C4-2B (cell line): ENCODE data around the gene S1PR3.

Experiments used
- H3K27ac ChIP-seq: fragments of 450-650 bp; 2 replicates; pipeline ENCODE4 v1.5.1; 2017
- ZFX ChIP-seq: fragments of 450-650 bp; IDR thresholded peaks from 2 replicates; pipeline ENCODE4 v1.6.1; 2017
- TF ChIP-seq, protein P1 (sequence below): fragments of 450-650 bp; conservative IDR thresholded peaks from 2 replicates; pipeline ENCODE4 v1.5.1; 2017; ENCODE audit warnings: mild to moderate bottlenecking

The S1PR3 gene

GRCh38 chr9:88991066-88992034 lies at the start of gene S1PR3:
Gene S1PR3, plus strand, starts transcription at chr9:88991468. Its CDS starts 9,733 bp downstream, at chr9:89001201.
- TF ChIP-seq, protein P1, sequence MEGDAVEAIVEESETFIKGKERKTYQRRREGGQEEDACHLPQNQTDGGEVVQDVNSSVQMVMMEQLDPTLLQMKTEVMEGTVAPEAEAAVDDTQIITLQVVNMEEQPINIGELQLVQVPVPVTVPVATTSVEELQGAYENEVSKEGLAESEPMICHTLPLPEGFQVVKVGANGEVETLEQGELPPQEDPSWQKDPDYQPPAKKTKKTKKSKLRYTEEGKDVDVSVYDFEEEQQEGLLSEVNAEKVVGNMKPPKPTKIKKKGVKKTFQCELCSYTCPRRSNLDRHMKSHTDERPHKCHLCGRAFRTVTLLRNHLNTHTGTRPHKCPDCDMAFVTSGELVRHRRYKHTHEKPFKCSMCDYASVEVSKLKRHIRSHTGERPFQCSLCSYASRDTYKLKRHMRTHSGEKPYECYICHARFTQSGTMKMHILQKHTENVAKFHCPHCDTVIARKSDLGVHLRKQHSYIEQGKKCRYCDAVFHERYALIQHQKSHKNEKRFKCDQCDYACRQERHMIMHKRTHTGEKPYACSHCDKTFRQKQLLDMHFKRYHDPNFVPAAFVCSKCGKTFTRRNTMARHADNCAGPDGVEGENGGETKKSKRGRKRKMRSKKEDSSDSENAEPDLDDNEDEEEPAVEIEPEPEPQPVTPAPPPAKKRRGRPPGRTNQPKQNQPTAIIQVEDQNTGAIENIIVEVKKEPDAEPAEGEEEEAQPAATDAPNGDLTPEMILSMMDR = peak; percentile 25
- peak; percentile 60; the same call in 1 of the 2 replicates for TF ChIP-seq ZFX
- peak within 1 kb of the TSS; percentile 85 for H3K27ac ChIP-seq

GRCh38 chr9:88941586-88941985 lies 49.7 kb upstream of the S1PR3 start:
- peak overlapping the region; percentile 59 for H3K27ac ChIP-seq

GRCh38 chr9:88942411-88942810 lies 48.9 kb upstream of the S1PR3 start:
- TF ChIP-seq, protein P1 = no peak
- TF ChIP-seq ZFX = no peak
- no peak overlapping the region; the same call in 1 of the 2 replicates for H3K27ac ChIP-seq

DNA sequence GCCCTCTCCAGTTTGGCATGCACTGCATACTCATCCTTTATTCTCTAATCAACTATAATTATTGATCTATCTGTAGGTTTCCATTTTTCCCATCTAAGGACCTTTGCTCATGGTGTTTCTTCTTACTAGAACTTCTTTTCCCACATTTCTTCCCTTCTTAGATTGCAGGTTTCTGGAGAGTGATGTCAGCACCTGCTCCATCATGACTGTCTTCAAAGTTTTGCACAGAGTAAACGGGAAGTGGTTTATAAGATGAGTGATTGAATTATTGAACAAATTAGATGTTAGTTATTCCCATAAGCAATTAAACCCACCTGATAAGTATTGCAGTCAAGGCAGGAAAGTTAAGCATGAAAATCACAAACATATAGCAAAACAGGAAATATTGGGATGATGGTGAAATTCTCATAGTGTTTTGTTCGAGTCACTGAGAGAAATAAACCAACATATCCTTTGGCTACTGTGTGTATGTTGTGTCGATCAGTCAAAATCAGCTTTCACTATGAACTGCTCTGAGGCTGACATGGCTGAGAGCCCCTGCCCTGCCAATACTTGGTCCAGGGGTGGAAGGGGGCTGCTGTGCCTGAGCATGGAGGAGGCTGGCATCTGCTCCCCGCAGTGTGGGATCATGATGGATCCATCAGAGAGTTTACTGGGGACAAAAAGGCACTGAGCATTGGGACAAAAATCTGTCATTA lies 45.5 kb upstream of the S1PR3 start:
- no peak overlapping the region for H3K27ac ChIP-seq
- TF ChIP-seq, protein P1 = no peak
- no peak for TF ChIP-seq ZFX

DNA sequence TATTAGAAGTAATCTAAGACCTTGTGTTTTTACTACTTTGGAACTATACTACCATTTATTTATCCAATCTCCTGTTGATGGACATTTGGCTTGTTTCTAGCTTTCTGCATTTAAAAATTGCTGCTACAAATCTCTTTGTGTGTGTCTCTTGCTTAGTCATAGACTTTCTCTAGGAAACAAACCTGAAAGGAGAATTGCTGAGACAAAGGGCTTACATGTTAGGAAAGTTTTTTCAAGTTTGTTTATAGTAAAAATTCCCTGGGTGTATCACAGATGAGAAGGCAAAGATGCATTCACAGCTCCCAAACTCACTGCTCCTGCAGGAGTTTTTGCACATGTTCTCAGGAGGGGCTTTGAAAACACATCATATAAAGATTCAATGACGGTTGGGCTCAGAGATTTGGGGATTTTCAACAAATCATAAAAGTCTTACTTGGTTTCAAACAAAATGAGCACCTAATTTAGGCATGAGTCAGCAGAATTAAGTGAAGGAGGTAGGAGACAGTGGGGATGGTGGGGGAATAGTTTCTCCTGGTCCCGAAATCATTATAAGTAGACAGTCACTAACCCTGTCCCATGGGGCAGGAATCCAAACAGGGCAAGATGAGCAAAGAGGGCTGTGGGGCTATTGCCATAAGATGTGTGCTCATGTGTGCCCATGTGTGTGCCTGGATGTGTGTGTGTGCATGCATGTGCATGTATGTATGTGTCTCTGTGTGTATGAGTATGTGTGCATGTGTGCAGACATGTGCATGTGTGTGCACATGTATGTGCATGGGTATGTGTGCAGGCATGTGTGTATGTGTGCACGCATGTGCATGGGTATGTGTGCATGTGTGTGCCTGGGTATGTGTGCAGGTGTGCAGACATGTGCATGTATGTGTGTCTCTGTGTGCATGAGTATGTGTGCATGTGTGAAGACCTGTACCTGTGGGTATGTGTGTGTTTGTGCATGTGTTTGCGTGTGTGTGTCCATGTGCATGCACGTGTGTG lies 43.4 kb upstream of the S1PR3 start:
- H3K27ac ChIP-seq = no peak overlapping the region
- TF ChIP-seq, protein P1 = no peak
- no peak for TF ChIP-seq ZFX

- TF ChIP-seq, protein P1 = no peak
- TF ChIP-seq ZFX = no peak
- H3K27ac ChIP-seq = no peak overlapping the region
Observed at GRCh38 chr9:88949425-88949824, 41.8 kb upstream of the S1PR3 start.

DNA sequence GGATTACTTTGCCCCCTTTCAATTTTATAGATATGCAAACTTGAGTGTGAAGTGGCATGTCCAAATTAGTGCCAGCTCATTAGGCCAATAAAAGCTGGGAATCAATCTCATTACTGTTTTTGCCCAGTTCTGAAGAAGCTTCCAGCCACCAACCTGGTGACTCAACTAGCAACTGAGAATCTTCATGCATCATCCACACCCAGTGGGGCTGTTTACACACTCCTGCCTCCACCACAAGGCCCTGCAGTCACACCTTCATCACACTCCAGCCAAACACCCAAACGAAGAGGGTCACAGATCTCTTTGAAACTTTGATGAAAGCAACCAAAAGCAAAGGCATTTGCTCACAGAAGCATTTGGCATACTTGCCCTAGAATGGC lies 41.3 kb upstream of the S1PR3 start:
- no peak overlapping the region for H3K27ac ChIP-seq
- TF ChIP-seq, protein P1 = no peak
